Measurements from ENCODE around the gene IFITM10. TPM values are rescaled to one million over a fixed set of nuclear protein-coding genes. Genes with fewer than 3 reads are reported as not detected.
A peak's percentile ranks its signal among the peaks of the same experiment; 100 is the strongest.

IFITM10 gene
- total and polyA plus RNA-seq, 9 of the 15 experiments (the other 6 are each of a cell fraction or from before 2014, with no cell fraction given) = 0.08 to 0.13 (median 0.09) TPM; not detected in 6

DNA sequence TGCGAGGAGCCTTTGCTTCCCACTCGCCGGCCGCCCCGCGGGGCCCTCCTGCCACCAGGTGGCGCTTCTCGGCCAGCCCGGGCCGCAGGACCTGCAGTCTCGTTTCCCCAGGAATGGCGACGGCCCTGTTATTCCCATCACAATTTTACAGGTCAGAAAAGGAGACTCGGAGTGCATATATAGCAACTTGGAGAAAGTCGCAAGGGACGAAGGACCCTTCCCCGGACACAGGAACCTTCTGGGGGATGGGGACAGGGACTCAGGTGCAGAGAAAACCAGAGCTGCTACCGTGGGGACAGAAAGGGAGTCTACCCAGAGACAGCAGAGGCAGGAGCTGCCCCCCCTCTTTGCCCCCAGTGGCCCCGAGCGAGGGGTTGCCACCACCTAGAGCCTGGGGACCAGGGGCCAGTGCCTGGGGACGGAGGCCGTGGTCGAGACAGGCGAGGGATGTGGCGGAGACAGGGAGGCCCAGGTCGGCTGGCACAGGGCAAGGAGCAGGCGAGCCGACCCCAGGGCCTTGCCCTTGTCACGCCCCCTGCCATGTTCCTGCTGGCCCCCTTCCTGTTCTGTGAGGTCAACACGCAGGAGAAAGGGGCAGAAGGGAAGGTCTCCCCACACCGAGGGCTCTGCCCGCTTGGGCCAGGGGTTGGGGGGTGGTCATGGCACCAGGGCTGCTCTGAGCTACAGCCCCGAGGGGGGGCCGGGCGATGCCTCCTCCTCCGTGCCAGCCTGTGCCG is 56.9 kb downstream of the IFITM10 start (continued):
- no peak for TF ChIP-seq RBM25 (IDR thresholded peaks at IDR 0.05; ENCODE audit: low read depth, low read length, severe bottlenecking)
- TF ChIP-seq RBM14 (IDR thresholded peaks at IDR 0.05; ENCODE audit: borderline replicate concordance, insufficient read depth, low read depth, low read length) = no peak
- 0 out of 2 replicates have a peak, but pooled peaks have one; percentile 40 for TF ChIP-seq RBFOX2 (IDR thresholded peaks at IDR 0.05; ENCODE audit: low read depth, low read length)
- TF ChIP-seq MAZ (CRISPR knock-in tag; conservative IDR thresholded peaks at IDR 0.05 in 1 of 2, IDR thresholded peaks at IDR 0.05 in 1 of 2) = peak in 1 of 2 experiments; percentile 25; a peak in 1 of 4 replicates
- 0 out of 2 replicates have a peak, but pooled peaks have one; percentile 6 for TF ChIP-seq JUND (IDR thresholded peaks at IDR 0.05; ENCODE audit: borderline replicate concordance, low read depth, low read length)
- TF ChIP-seq JUND (tag; IDR thresholded peaks at IDR 0.05; ENCODE audit: borderline replicate concordance, low read depth, low read length) = no peak
- no peak for TF ChIP-seq MTA2 (IDR thresholded peaks at IDR 0.05; ENCODE audit: low read depth)
- TF ChIP-seq, protein P1, sequence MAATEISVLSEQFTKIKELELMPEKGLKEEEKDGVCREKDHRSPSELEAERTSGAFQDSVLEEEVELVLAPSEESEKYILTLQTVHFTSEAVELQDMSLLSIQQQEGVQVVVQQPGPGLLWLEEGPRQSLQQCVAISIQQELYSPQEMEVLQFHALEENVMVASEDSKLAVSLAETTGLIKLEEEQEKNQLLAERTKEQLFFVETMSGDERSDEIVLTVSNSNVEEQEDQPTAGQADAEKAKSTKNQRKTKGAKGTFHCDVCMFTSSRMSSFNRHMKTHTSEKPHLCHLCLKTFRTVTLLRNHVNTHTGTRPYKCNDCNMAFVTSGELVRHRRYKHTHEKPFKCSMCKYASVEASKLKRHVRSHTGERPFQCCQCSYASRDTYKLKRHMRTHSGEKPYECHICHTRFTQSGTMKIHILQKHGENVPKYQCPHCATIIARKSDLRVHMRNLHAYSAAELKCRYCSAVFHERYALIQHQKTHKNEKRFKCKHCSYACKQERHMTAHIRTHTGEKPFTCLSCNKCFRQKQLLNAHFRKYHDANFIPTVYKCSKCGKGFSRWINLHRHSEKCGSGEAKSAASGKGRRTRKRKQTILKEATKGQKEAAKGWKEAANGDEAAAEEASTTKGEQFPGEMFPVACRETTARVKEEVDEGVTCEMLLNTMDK (IDR thresholded peaks at IDR 0.05; ENCODE audit: borderline replicate concordance, insufficient read depth, low read depth, low read length, poor library complexity, severe bottlenecking) = peak; percentile 56
- TF ChIP-seq CHCHD3 (CRISPR knock-in tag; IDR thresholded peaks at IDR 0.05) = no peak
- TF ChIP-seq POLR3A (IDR thresholded peaks at IDR 0.05; ENCODE audit: borderline replicate concordance, extremely low read depth, insufficient read depth, insufficient read length) = no peak
- TF ChIP-seq, protein P2, sequence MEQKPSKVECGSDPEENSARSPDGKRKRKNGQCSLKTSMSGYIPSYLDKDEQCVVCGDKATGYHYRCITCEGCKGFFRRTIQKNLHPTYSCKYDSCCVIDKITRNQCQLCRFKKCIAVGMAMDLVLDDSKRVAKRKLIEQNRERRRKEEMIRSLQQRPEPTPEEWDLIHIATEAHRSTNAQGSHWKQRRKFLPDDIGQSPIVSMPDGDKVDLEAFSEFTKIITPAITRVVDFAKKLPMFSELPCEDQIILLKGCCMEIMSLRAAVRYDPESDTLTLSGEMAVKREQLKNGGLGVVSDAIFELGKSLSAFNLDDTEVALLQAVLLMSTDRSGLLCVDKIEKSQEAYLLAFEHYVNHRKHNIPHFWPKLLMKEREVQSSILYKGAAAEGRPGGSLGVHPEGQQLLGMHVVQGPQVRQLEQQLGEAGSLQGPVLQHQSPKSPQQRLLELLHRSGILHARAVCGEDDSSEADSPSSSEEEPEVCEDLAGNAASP (IDR thresholded peaks at IDR 0.05) = no peak
- TF ChIP-seq RB1 (IDR thresholded peaks at IDR 0.05; ENCODE audit: low read depth) = peak; percentile 72; the same call in 1 of the 2 replicates
- TF ChIP-seq PTRF (tag; IDR thresholded peaks at IDR 0.05) = no peak
- TF ChIP-seq MCM3 (IDR thresholded peaks at IDR 0.05) = no peak
- TF ChIP-seq NBN (IDR thresholded peaks at IDR 0.05; ENCODE audit: low read depth) = no peak
- no peak for TF ChIP-seq GTF2E2 (tag; IDR thresholded peaks at IDR 0.05)
- TF ChIP-seq, protein P3, sequence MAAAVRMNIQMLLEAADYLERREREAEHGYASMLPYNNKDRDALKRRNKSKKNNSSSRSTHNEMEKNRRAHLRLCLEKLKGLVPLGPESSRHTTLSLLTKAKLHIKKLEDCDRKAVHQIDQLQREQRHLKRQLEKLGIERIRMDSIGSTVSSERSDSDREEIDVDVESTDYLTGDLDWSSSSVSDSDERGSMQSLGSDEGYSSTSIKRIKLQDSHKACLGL (CRISPR knock-in tag; IDR thresholded peaks at IDR 0.05; ENCODE audit: borderline replicate concordance, poor library complexity, severe bottlenecking) = no peak
- no peak for TF ChIP-seq HLTF (IDR thresholded peaks at IDR 0.05)
- no peak for TF ChIP-seq KAT7 (CRISPR knock-in tag; IDR thresholded peaks at IDR 0.05; ENCODE audit: borderline replicate concordance)
- TF ChIP-seq HMGN3 (IDR thresholded peaks at IDR 0.05; ENCODE audit: borderline replicate concordance, extremely low read depth, insufficient read length, low read depth, low read length) = peak; percentile 62
- no peak for TF ChIP-seq ZNF436 (CRISPR knock-in tag; IDR thresholded peaks at IDR 0.05)
- TF ChIP-seq ZNF174 (CRISPR knock-in tag; IDR thresholded peaks at IDR 0.05) = no peak
- no peak for TF ChIP-seq NELFE (IDR thresholded peaks at IDR 0.05; ENCODE audit: insufficient read depth, insufficient read length)
- TF ChIP-seq YY1 (IDR thresholded peaks at IDR 0.05; ENCODE audit: borderline replicate concordance in 1 of 3, control insufficient read depth in 1 of 3, extremely low read depth in 1 of 3, insufficient read depth in 3 of 3, insufficient read length in 1 of 3, insufficient replicate concordance in 2 of 3, low read depth in 1 of 3, low read length in 2 of 3) = peak in 1 of 3 experiments; percentile 84

Measured in K562 (cell line).